GM21367 (cell line): ENCODE data around the gene NCBP2.

ENCODE experiments used
- ATAC-seq: cut with Tn5 transposase; IDR thresholded peaks from one replicate; pipeline ENCODE4 v1.9.1; 2021; ENCODE audit not compliant: unreplicated experiment

NCBP2 gene

GRCh38 chr3:196941729-196942225 lies 551 bp downstream of the NCBP2 start:
- ATAC-seq, result peak; percentile 23

- no peak for ATAC-seq
Observed at GRCh38 chr3:196938576-196938975, 3.8 kb downstream of the NCBP2 start.

GRCh38 chr3:196938124-196938523 lies 4.2 kb downstream of the NCBP2 start:
- no peak for ATAC-seq

- no peak for ATAC-seq
Observed at GRCh38 chr3:196936288-196936687, 6.0 kb downstream of the NCBP2 start.

- ATAC-seq, result peak; percentile 48
Observed at GRCh38 chr3:196932600-196932999, 9.7 kb downstream of the NCBP2 start.

- no peak for ATAC-seq
Observed at GRCh38 chr3:196931828-196932587, 10.3 kb downstream of the NCBP2 start.

GRCh38 chr3:196931157-196931556 lies 11.2 kb downstream of the NCBP2 start:
- no peak for ATAC-seq

- ATAC-seq, result no peak
Observed at GRCh38 chr3:196927571-196928453, 14.5 kb downstream of the NCBP2 start.

GRCh38 chr3:196920733-196921132 lies 21.6 kb downstream of the NCBP2 start:
- no peak for ATAC-seq

- ATAC-seq, result no peak
Observed at GRCh38 chr3:196918968-196919367, 23.4 kb downstream of the NCBP2 start.

- no peak for ATAC-seq
Observed at GRCh38 chr3:196916995-196917394, 25.3 kb downstream of the NCBP2 start.

GRCh38 chr3:196916221-196916620 lies 26.1 kb downstream of the NCBP2 start:
- ATAC-seq, result no peak

- ATAC-seq, result no peak
Observed at GRCh38 chr3:196915375-196915774, 27.0 kb downstream of the NCBP2 start.

- ATAC-seq, result no peak
Observed at GRCh38 chr3:196914866-196915265, 27.5 kb downstream of the NCBP2 start.

GRCh38 chr3:196903740-196904139 lies 38.6 kb downstream of the NCBP2 start:
- no peak for ATAC-seq

- no peak for ATAC-seq
Observed at GRCh38 chr3:196902296-196902695, 40.0 kb downstream of the NCBP2 start.

- ATAC-seq, result no peak
Observed at GRCh38 chr3:196901768-196902167, 40.6 kb downstream of the NCBP2 start.

GRCh38 chr3:196896229-196896628 lies 46.1 kb downstream of the NCBP2 start:
- no peak for ATAC-seq

GRCh38 chr3:196894557-196895295 lies 47.6 kb downstream of the NCBP2 start:
- no peak for ATAC-seq

GRCh38 chr3:196889844-196890708 lies 52.3 kb downstream of the NCBP2 start:
- ATAC-seq, result no peak
